ENCODE data around the gene JDP2.
"Not testable (repeated sequence)": the region's sequence is repeated elsewhere in the genome, so short reads cannot be mapped to it uniquely, and the experiment has no call there.

Gene JDP2

GRCh38 chr14:75427482-75428229, at the start of gene JDP2:
TSS of gene JDP2 (plus strand) at chr14:75428022. CDS start at chr14:75437921, 9,899 bp downstream.
- peak; percentile 71 for DNase-seq (ENCODE audit: insufficient read length, low spot score)
- FAIRE-seq: no peak

- FAIRE-seq (no peak), DNase-seq (ENCODE audit: insufficient read length, low spot score) (no peak)
These were observed 48.4 kb upstream of the JDP2 start for GRCh38 chr14:75379246-75379929.

GRCh38 chr14:75379930-75380270, 47.9 kb upstream of the JDP2 start:
- FAIRE-seq: no peak
- no peak for DNase-seq (ENCODE audit: insufficient read length, low spot score)

- FAIRE-seq (no peak), DNase-seq (ENCODE audit: insufficient read length, low spot score) (no peak)
These were observed 47.2 kb upstream of the JDP2 start for GRCh38 chr14:75380656-75381055.

- DNase-seq (ENCODE audit: insufficient read length, low spot score) (no peak), FAIRE-seq (no peak)
These were observed 46.2 kb upstream of the JDP2 start for GRCh38 chr14:75381642-75382041.

GRCh38 chr14:75383219-75383618, 44.6 kb upstream of the JDP2 start:
- not testable (repeated sequence) for FAIRE-seq; DNase-seq (ENCODE audit: insufficient read length, low spot score)

- FAIRE-seq (no peak), DNase-seq (ENCODE audit: insufficient read length, low spot score) (no peak)
These were observed 44.1 kb upstream of the JDP2 start for GRCh38 chr14:75383721-75384120.

GRCh38 chr14:75389679-75390078, 38.1 kb upstream of the JDP2 start:
- no peak for DNase-seq (ENCODE audit: insufficient read length, low spot score)
- no peak for FAIRE-seq

- no peak for FAIRE-seq
- DNase-seq (ENCODE audit: insufficient read length, low spot score): no peak
These were observed 37.6 kb upstream of the JDP2 start for GRCh38 chr14:75390183-75390582.

GRCh38 chr14:75391953-75392352, 35.9 kb upstream of the JDP2 start:
- FAIRE-seq (no peak), DNase-seq (ENCODE audit: insufficient read length, low spot score) (no peak)

- DNase-seq (ENCODE audit: insufficient read length, low spot score) (no peak), FAIRE-seq (no peak)
These were observed 34.9 kb upstream of the JDP2 start for GRCh38 chr14:75392686-75393641.

GRCh38 chr14:75393794-75394193, 34.0 kb upstream of the JDP2 start:
- no peak for FAIRE-seq

GRCh38 chr14:75395862-75396261, 32.0 kb upstream of the JDP2 start:
- DNase-seq (ENCODE audit: insufficient read length, low spot score) (no peak), FAIRE-seq (no peak)

More at GRCh38 chr14:75393794-75394193, 34.0 kb upstream of the JDP2 start:
- no peak for DNase-seq (ENCODE audit: insufficient read length, low spot score)

- FAIRE-seq (no peak), DNase-seq (ENCODE audit: insufficient read length, low spot score) (no peak)
These were observed 28.5 kb upstream of the JDP2 start for GRCh38 chr14:75399321-75399720.

GRCh38 chr14:75399843-75400775, 27.7 kb upstream of the JDP2 start:
- DNase-seq (ENCODE audit: insufficient read length, low spot score) (no peak), FAIRE-seq (no peak)

GRCh38 chr14:75401361-75401760, 26.5 kb upstream of the JDP2 start:
- FAIRE-seq: no peak

GRCh38 chr14:75402867-75403413, 24.9 kb upstream of the JDP2 start:
- DNase-seq (ENCODE audit: insufficient read length, low spot score) (no peak), FAIRE-seq (no peak)

More at GRCh38 chr14:75401361-75401760, 26.5 kb upstream of the JDP2 start:
- DNase-seq (ENCODE audit: insufficient read length, low spot score): no peak

GRCh38 chr14:75404847-75405246, 23.0 kb upstream of the JDP2 start:
- no peak for DNase-seq (ENCODE audit: insufficient read length, low spot score)
- no peak for FAIRE-seq

GRCh38 chr14:75406102-75406501, 21.7 kb upstream of the JDP2 start:
- FAIRE-seq (no peak), DNase-seq (ENCODE audit: insufficient read length, low spot score) (no peak)

- FAIRE-seq: no peak
- DNase-seq (ENCODE audit: insufficient read length, low spot score): no peak
These were observed 21.0 kb upstream of the JDP2 start for GRCh38 chr14:75406856-75407255.
